H1 (cell line): ENCODE measurements around the gene IL16.

ENCODE experiments used
- CHD1 ChIP-seq: IDR thresholded peaks from 2 replicates; pipeline ENCODE4 v1.6.1; 2012; ENCODE audit warnings: low read depth, low read length, improper control_type of control experiment
- CHD2 ChIP-seq: IDR thresholded peaks from 2 replicates; pipeline ENCODE4 v1.6.1; 2012; ENCODE audit warnings: low read length, improper control_type of control experiment
- CTCF ChIP-seq, 3 experiments: IDR thresholded peaks; 1 replicate in 2 of 3; 2 replicates in 1 of 3; pipeline versions ENCODE4 v1.5.1 to v1.6.1; 2011; ENCODE audit warnings: low read length in 3 of 3, mild to moderate bottlenecking in 3 of 3, inconsistent platforms in 2 of 3, low read depth in 1 of 3, moderate library complexity in 1 of 3; ENCODE audit not compliant: insufficient read depth in 1 of 3; ENCODE audit errors: control extremely low read depth in 1 of 3
- EZH2 ChIP-seq: fragments of 200-600 bp; sonication (generic); IDR thresholded peaks from 2 replicates; pipeline ENCODE4 v1.7.1; 2012; ENCODE audit warnings: low read depth, mild to moderate bottlenecking, moderate library complexity, low read length, inconsistent platforms; ENCODE audit not compliant: severe bottlenecking
- POLR2AphosphoS5 ChIP-seq: IDR thresholded peaks from 2 replicates; pipeline ENCODE4 v1.6.1; 2011; ENCODE audit warnings: low read depth, low read length
- SP1 ChIP-seq: IDR thresholded peaks from 2 replicates; pipeline ENCODE4 v1.6.1; 2011; ENCODE audit warnings: low read depth, low read length
- TCF12 ChIP-seq: IDR thresholded peaks from 2 replicates; pipeline ENCODE4 v1.6.1; 2011; ENCODE audit warnings: low read depth, mild to moderate bottlenecking, low read length
- YY1 ChIP-seq: IDR thresholded peaks from 2 replicates; pipeline ENCODE4 v1.6.1; 2011; ENCODE audit warnings: low read depth, mild to moderate bottlenecking, low read length

- TF ChIP-seq CTCF (IDR thresholded peaks at IDR 0.05; ENCODE audit: control extremely low read depth in 1 of 3, insufficient read depth in 1 of 3, low read depth in 1 of 3, low read length in 3 of 3): no peak
- no peak for TF ChIP-seq CHD1
- TF ChIP-seq EZH2: no peak
- no peak for TF ChIP-seq TCF12
- no peak for TF ChIP-seq CHD2
- TF ChIP-seq SP1: no peak
- no peak for TF ChIP-seq POLR2AphosphoS5
- TF ChIP-seq YY1: no peak
Measured at GRCh38 chr15:81327516-81327915, 130.8 kb downstream of the IL16 start.
